GM21447 (cell line): ENCODE measurements around the gene TRIB2.
A peak's percentile ranks its signal among the peaks of the same experiment; 100 is the strongest.
"Not testable (repeated sequence)": the region's sequence is repeated elsewhere in the genome, so short reads cannot be mapped to it uniquely, and the experiment has no call there.

Experiments
- ATAC-seq: cut with Tn5 transposase; IDR thresholded peaks from one replicate; pipeline ENCODE4 v1.9.1; 2021; ENCODE audit not compliant: unreplicated experiment

TRIB2 gene

DNA sequence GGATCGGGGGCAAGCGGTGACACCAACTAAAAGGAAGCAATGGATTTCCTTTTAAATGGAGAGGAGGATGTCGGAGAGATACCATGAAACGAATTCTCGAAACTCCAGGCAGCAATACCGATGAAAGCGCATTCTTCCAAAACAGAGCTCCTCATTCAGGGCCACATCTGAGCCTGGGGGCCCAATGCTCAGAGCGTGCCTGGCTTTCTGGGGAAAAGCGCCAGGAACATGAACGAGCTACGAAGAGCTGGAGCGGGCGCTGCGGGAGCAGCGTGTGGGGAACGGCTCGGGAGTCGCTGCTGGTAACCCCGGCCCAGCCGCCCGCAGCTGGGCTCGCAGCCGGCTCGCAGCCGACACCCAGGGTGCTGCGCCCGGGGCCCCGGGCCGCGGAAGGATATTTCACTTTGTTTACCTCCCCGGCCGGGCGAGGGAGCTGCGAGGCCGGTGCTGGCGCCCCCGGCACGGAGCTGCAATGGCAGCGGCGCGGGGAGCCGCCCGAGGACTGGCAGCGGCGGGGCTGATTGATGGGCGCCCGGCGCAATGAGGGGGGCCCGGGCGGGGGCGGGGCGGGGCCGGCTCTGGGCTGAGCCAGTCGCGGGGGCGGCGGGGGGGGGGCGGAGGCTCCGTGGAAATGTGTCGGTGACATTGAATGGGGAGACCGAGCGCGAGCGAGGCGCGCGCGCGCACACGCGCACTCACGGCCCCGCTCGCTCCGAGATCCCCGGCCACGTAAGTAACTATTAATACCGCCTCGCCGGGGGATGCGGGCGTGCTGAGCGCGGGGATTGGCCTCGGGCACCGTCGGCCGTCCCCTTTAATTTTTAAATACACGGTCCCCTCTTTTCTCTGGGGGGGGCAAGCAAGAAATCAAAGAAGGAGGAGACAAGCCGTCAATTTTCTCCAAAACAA is at the start of gene TRIB2:
TSS of gene TRIB2 (plus strand) at position 655 of the 909 bp plus-strand sequence. CDS start 1,372 bp downstream, outside the sequence.
- peak; percentile 58 for ATAC-seq

DNA sequence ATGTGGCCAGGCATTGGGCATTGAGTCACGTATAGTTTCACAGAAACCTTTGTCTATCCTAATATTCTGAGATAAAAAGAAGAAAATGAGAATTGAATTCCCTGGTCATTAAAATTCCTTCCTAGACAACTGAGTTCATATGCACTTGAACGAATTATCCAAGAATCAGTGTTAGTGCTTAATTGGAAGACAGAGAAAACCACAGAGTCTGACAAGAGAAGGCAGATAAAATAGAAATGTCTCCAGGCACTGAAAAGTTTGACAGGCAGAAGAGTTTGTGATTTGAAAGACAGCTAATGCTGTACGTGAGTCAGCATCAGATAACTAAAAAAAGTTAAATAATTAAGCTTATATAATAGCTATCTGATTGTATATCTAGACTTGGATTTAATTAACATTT is 47.7 kb upstream of the TRIB2 start:
- no peak for ATAC-seq

DNA sequence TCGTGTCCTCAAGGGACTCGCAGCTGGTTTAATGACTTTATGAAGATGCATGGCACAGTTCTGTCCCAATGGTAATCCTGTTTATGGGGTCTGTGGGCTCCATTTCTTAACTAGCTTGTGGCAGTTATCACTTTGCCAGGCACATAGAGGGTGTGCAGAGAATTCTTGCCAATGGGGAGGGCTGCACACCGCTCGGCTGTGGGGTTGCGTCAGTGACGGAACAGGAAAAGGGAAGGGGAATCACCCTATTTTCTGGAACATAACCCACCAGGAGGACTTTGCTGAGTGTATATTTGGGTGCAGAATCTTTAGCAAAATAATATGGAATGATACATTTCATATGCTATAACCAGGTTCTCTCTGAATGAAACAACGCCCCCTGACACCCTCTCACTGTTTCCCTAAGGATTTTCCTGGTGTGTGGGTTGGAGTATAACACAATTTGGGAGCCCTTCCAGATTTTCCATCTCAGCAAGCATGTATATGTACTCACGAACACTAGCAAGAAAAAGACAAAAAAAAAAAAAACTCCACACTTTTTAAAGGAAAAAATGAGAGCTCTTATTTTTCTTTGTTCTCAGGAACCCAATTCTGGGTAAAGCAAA is 43.9 kb upstream of the TRIB2 start:
- ATAC-seq = no peak

DNA sequence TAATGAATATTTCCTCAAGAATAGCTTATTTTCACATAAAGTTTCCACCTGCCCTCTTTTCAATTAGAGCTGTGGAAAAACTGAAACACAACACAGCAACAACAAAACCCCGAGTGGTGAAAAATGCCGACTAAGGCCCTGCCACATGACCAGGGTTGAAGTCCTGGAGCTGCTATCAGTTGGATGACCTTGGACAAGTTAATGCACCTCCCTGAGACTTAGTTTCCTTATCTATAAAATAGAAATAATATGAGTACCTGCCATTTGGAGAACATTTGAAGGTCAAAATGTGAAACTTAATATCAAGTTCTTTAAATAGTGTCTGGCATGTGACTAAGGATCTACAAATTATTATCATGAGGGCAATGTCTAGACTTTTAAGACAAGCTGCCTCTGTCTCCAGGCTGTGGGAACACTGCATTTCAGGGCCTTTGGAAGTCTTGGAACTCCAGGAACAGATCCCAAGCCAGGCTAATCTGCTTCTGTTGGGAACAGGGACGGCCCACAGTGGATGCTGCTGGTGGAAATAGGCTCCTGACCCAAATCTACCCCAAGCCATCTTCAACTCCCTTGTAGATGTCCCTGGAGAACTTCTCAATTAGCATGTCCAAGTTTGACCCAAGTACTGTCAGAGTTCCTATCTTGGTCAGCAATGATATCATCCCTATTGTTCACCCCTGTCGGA is 42.0 kb upstream of the TRIB2 start:
- no peak for ATAC-seq

DNA sequence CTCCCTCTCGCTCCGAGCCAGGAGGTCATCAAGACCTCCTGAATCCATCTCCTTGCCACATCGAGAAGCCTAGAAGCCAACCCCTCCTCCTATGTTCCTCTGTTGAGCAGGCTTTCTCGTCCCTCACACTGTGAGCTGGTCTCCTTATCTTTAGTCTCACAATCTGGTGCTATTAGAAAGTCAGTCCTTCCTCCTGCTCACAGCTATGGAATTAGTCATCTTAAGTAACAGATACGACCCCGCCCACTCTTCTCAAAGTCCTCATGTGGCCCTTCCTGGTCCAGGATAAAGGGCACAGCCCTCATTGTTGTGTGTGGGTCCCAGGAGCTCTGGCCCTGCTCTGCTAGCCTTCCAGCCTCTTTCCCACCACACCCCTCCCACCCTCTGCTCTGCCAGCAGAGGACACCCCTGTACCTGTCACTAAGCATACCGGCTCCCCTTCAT is 41.4 kb upstream of the TRIB2 start:
- no peak for ATAC-seq

DNA sequence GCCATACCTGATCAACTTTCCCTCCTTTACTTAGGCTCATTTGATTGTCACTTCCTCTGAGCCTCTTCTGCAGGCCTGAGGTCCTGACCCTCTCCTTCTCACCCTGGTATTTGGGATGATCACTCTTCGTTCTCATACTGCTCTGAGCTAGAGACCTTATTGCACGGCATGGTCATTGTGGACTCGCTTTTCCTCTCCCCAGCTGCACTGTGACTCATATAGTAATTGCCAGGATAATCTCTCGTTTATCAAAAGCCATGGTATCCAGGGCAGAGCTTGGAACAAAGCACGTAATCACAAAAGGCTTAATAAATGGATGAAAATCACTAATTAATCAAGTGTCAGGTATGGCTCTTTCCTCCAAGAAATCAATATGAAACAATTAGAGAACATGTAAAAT is 40.9 kb upstream of the TRIB2 start:
- no peak for ATAC-seq

GRCh38 chr2:12676771-12677170 is 40.0 kb upstream of the TRIB2 start:
- no peak for ATAC-seq

DNA sequence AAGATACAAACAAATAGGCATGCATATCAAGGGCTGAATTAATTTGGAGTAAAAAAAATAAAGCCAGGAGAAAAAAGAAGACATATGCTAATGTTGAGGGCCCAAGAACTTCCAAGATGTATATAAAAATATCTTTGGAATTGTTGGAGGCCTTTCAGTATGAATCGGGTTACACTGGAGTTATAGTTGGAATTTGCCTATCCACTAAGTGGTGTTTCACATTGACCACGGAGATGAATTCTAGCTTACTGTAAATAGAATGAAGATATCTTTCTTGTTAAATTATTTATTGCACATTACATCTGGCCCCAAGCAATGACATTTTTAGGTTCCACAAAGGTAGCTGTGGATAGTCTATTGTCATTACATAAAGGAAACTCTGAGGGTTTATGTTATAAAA is 38.5 kb upstream of the TRIB2 start:
- no peak for ATAC-seq

DNA sequence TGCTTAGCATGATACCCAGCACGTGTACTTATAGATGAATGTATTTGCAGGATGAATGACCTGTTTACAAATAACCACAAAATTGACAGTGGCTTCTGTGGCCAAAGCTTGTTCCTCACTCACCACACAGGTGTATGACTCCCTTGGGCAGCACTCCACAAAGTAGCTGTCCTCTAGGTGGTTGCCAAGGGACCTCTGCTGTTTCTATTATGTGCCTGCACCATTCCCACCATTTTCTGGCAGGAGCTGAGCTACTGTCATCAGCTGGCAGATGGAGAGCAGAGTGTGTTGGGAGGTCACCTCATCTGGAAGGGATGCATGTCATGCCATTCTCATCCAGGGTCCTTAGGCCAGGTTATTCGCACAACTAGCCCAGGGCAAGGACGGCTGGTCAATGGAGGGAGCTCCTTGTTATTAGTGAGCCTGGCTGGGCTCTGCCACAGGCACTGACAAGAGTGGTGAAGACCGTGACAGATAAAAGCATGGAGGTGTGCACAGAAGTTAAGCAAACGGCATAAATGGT is 37.1 kb upstream of the TRIB2 start:
- ATAC-seq = no peak

GRCh38 chr2:12680115-12680514 is 36.6 kb upstream of the TRIB2 start:
- ATAC-seq = not testable (repeated sequence)

- no peak for ATAC-seq
Observed at GRCh38 chr2:12682017-12682416, 34.7 kb upstream of the TRIB2 start.

GRCh38 chr2:12683457-12684100 is 33.2 kb upstream of the TRIB2 start:
- no peak for ATAC-seq

GRCh38 chr2:12684471-12684936 is 32.2 kb upstream of the TRIB2 start:
- ATAC-seq = no peak

DNA sequence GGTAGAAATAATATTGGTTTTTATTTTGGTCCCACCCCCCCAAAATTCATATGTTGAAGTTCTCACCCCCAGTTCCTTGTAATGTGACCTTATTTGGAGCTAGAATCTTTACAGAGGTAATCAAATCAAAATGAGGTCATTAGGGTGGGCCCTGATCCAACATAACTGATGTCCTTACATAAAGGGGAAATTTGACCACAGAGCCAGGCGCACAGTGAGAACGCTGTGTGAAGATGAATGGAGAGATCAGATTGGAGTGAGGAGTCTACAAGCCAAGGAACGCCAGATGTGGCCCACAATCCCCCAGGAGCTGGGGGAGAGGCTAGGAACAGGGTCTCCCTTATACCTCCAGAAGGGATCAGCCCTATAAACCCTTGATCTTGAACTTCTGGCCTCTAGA is 31.6 kb upstream of the TRIB2 start:
- no peak for ATAC-seq

GRCh38 chr2:12685956-12686355 is 30.8 kb upstream of the TRIB2 start:
- ATAC-seq = no peak

GRCh38 chr2:12686708-12687283 is 29.9 kb upstream of the TRIB2 start:
- no peak for ATAC-seq

- no peak for ATAC-seq
Observed at GRCh38 chr2:12688091-12688490, 28.6 kb upstream of the TRIB2 start.

GRCh38 chr2:12688893-12689292 is 27.8 kb upstream of the TRIB2 start:
- no peak for ATAC-seq

- no peak for ATAC-seq
Observed at GRCh38 chr2:12693509-12693908, 23.2 kb upstream of the TRIB2 start.

DNA sequence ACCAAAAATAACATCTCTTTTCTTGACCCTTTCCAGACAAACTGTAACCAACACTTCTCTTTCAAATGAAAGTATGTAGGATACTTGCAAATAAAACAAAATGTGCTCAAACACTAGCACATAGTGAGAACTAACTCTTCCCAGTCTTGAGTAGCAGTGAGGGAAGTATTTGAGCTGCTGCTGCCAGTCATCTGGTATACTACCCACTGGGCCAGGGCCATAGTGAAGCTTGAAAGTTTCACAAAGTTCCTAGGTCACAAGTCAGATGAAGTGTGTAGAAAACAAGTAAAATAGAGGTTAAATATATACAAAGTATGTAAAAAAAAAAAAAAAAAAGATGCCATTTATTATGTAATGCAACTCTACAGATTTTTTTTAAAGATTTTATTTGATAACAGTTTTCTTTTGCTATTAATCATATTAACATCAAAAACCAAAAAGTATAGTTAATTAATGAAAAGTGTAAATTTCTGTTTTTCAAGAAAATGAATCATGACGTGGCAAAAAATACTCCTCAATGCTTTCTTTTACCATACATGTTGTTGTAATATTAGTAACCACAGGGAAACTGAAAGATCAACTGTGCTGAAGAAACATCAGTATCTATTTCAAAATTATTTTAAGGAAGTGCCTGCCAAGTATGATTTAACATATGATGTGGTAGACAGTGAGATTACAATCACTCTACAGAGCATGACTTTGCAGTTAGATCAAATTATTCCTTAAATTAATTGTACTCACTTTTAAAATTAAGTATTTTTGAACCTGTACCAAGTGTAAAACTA is 21.6 kb upstream of the TRIB2 start:
- ATAC-seq = no peak
